Activated naive CD8-positive, alpha-beta T cell treated with anti-CD3 and anti-CD28 coated beads, Interleukin-2, amount 10 ng/mL, durations not matched to agents 7 days and 5 days (primary cell): ENCODE data around the gene NCBP3. TPM values are rescaled to one million over a fixed set of nuclear protein-coding genes. Genes with fewer than 3 reads are reported as not detected.
"Not testable (repeated sequence)": the region's sequence is repeated elsewhere in the genome, so short reads cannot be mapped to it uniquely, and the experiment has no call there.

ENCODE experiments used
- ATAC-seq: fragments of 150-1000 bp; cut with Tn5 transposase; one replicate; pipeline ENCODE4 v1.10.0; 2021; ENCODE audit warnings: low read depth, moderate library complexity
- POLR2A ChIA-PET: fragments of 350-600 bp; sonication (Branson Sonifier 250); formaldehyde crosslinking; loops from one replicate; lab custom pipeline; 2021; ENCODE audit warnings: antibody characterized with exemption; lab: Charles Lee
- DNase-seq: peaks from one replicate; pipeline ENCODE4 v3.0.0; 2021
- H3K27ac Mint-ChIP-seq: one replicate; pipeline ENCODE4 v1.8.0; 2022; ENCODE audit warnings: mild to moderate bottlenecking, mixed read lengths
- H3K27me3 Mint-ChIP-seq: one replicate; pipeline ENCODE4 v1.8.0; 2022; ENCODE audit warnings: mild to moderate bottlenecking, moderate library complexity, mixed read lengths
- H3K36me3 Mint-ChIP-seq: one replicate; pipeline ENCODE4 v1.8.0; 2021; ENCODE audit warnings: mild to moderate bottlenecking, mixed read lengths
- H3K4me1 Mint-ChIP-seq: one replicate; pipeline ENCODE4 v1.8.0; 2021; ENCODE audit warnings: mixed read lengths
- H3K4me3 Mint-ChIP-seq: one replicate; pipeline ENCODE4 v1.8.0; 2022; ENCODE audit warnings: mild to moderate bottlenecking, moderate library complexity, mixed read lengths
- H3K9me3 Mint-ChIP-seq: one replicate; pipeline ENCODE4 v1.8.0; 2021; ENCODE audit warnings: mixed read lengths
- total RNA-seq, 2 experiments: library from RNA; stranded (reverse); gene quantifications; one replicate each; pipeline ENCODE4 v1.2.3, GENCODE V29; 2021

NCBP3 gene
- total RNA-seq, 2 experiments from 2014 or later: 48.3 to 53.1 TPM

GRCh38 chr17:3796822-3797170, 49.2 kb downstream of the NCBP3 start:
- ATAC-seq (peak; percentile 24), DNase-seq (no peak)
- peaks cover 17% of the 10 kb centered on the region for H3K27me3 Mint-ChIP-seq
- H3K36me3 Mint-ChIP-seq: no peaks in the 10 kb centered on the region
- peaks cover 42% of the 10 kb centered on the region for H3K4me1 Mint-ChIP-seq
- POLR2A ChIA-PET: interaction anchor here (0.9 to 2.0 kb wide), 5 partner anchors 8 to 58 kb away, joined by 3 to 14 read pairs (median 5); no protein-coding TSS in a partner anchor
- no peaks in the 10 kb centered on the region for H3K9me3 Mint-ChIP-seq
- H3K4me3 Mint-ChIP-seq: peak overlapping the region; percentile 33
- peak overlapping the region; percentile 63 for H3K27ac Mint-ChIP-seq

GRCh38 chr17:3796110-3796821, 49.8 kb downstream of the NCBP3 start:
- Mint-ChIP-seq H3K36me3 (no peaks in the 10 kb centered on the region), H3K27ac (peak overlapping the region; percentile 63), H3K27me3 (peaks cover 17% of the 10 kb centered on the region), H3K4me1 (peaks cover 46% of the 10 kb centered on the region), H3K9me3 (no peaks in the 10 kb centered on the region), H3K4me3 (peak overlapping the region; percentile 33)
- ATAC-seq (peak; percentile 84), DNase-seq (peak; percentile 75)
- POLR2A ChIA-PET: interaction anchor here (0.6 to 2.0 kb wide), 7 partner anchors 8 to 73 kb away, joined by 3 to 14 read pairs (median 3); no protein-coding TSS in a partner anchor

GRCh38 chr17:3795390-3796102, 50.5 kb downstream of the NCBP3 start:
- no peaks in the 10 kb centered on the region for H3K9me3 Mint-ChIP-seq

GRCh38 chr17:3794557-3795389, 51.3 kb downstream of the NCBP3 start:
- H3K36me3 Mint-ChIP-seq: no peaks in the 10 kb centered on the region
- no peaks in the 10 kb centered on the region for H3K9me3 Mint-ChIP-seq
- peaks cover 17% of the 10 kb centered on the region for H3K27me3 Mint-ChIP-seq
- H3K4me3 Mint-ChIP-seq: peak overlapping the region; percentile 52
- POLR2A ChIA-PET: interaction anchor here (2.0 kb wide), 1 partner anchor 29 kb away, joined by 14 read pairs; no protein-coding TSS in a partner anchor
- DNase-seq (peak; percentile 49), ATAC-seq (peak; percentile 21)
- H3K27ac Mint-ChIP-seq: peak overlapping the region; percentile 52
- peaks cover 47% of the 10 kb centered on the region for H3K4me1 Mint-ChIP-seq

More at GRCh38 chr17:3795390-3796102, 50.5 kb downstream of the NCBP3 start:
- ATAC-seq (peak; percentile 11), DNase-seq (peak; percentile 42)
- Mint-ChIP-seq H3K36me3 (no peaks in the 10 kb centered on the region), H3K4me1 (peaks cover 43% of the 10 kb centered on the region), H3K4me3 (peak overlapping the region; percentile 52), H3K27me3 (peaks cover 17% of the 10 kb centered on the region), H3K27ac (peak overlapping the region; percentile 52)
- POLR2A ChIA-PET: interaction anchor here (0.6 to 2.0 kb wide), 4 partner anchors 24 to 73 kb away, joined by 3 to 14 read pairs (median 4); no protein-coding TSS in a partner anchor

GRCh38 chr17:3794152-3794551, 51.9 kb downstream of the NCBP3 start:
- not testable (repeated sequence) for DNase-seq, H3K36me3 Mint-ChIP-seq

GRCh38 chr17:3793258-3793657, 52.8 kb downstream of the NCBP3 start:
- H3K4me3 Mint-ChIP-seq, ATAC-seq, H3K27ac Mint-ChIP-seq, POLR2A ChIA-PET, H3K36me3 Mint-ChIP-seq, DNase-seq, H3K9me3 Mint-ChIP-seq: not testable (repeated sequence)
- Mint-ChIP-seq H3K27me3 (peaks cover 19% of the 10 kb centered on the region), H3K4me1 (peaks cover 42% of the 10 kb centered on the region)

More at GRCh38 chr17:3794152-3794551, 51.9 kb downstream of the NCBP3 start:
- H3K9me3 Mint-ChIP-seq, ATAC-seq, H3K27ac Mint-ChIP-seq, H3K4me3 Mint-ChIP-seq: not testable (repeated sequence)
- peaks cover 44% of the 10 kb centered on the region for H3K4me1 Mint-ChIP-seq
- H3K27me3 Mint-ChIP-seq: peaks cover 21% of the 10 kb centered on the region
- POLR2A ChIA-PET: interaction anchor here (0.7 kb wide), 1 partner anchor 125 kb away, joined by 5 read pairs; no protein-coding TSS in a partner anchor

GRCh38 chr17:3792481-3792880, 53.6 kb downstream of the NCBP3 start:
- no peak overlapping the region for H3K4me3 Mint-ChIP-seq
- no peak overlapping the region for H3K27ac Mint-ChIP-seq
- no peaks in the 10 kb centered on the region for H3K9me3 Mint-ChIP-seq
- no peaks in the 10 kb centered on the region for H3K36me3 Mint-ChIP-seq
- peaks cover 17% of the 10 kb centered on the region for H3K27me3 Mint-ChIP-seq
- DNase-seq (no peak), ATAC-seq (no peak)
- POLR2A ChIA-PET: no interaction called here
- peaks cover 41% of the 10 kb centered on the region for H3K4me1 Mint-ChIP-seq

- no peak overlapping the region for H3K27ac Mint-ChIP-seq
- H3K4me1 Mint-ChIP-seq: peaks cover 21% of the 10 kb centered on the region
- ATAC-seq (peak; percentile 79), DNase-seq (no peak)
- POLR2A ChIA-PET: interaction anchor here (0.6 to 1.9 kb wide), 5 partner anchors 8 to 58 kb away, joined by 3 to 5 read pairs (median 4); partner anchors contain the start of gene NCBP3
- H3K27me3 Mint-ChIP-seq: peaks cover 21% of the 10 kb centered on the region
- peaks cover 1% of the 10 kb centered on the region for H3K36me3 Mint-ChIP-seq
- peak overlapping the region; percentile 9 for H3K4me3 Mint-ChIP-seq
- H3K9me3 Mint-ChIP-seq: no peaks in the 10 kb centered on the region
Observed at GRCh38 chr17:3788200-3788599, 57.8 kb downstream of the NCBP3 start.

GRCh38 chr17:3785323-3785722, 60.7 kb downstream of the NCBP3 start:
- POLR2A ChIA-PET: interaction anchor here (0.8 kb wide), 1 partner anchor 25 kb away, joined by 6 read pairs; no protein-coding TSS in a partner anchor
- not testable (repeated sequence) for ATAC-seq, DNase-seq, H3K36me3 Mint-ChIP-seq, H3K9me3 Mint-ChIP-seq, H3K4me3 Mint-ChIP-seq, H3K27ac Mint-ChIP-seq
- Mint-ChIP-seq H3K4me1 (peaks cover 12% of the 10 kb centered on the region), H3K27me3 (peaks cover 14% of the 10 kb centered on the region)

GRCh38 chr17:3782751-3783150, 63.3 kb downstream of the NCBP3 start:
- Mint-ChIP-seq H3K27ac (no peak overlapping the region), H3K27me3 (peaks cover 17% of the 10 kb centered on the region), H3K4me1 (peaks cover 3% of the 10 kb centered on the region), H3K9me3 (no peaks in the 10 kb centered on the region), H3K4me3 (no peak overlapping the region), H3K36me3 (peaks cover 1% of the 10 kb centered on the region)
- POLR2A ChIA-PET: no interaction called here
- no peak for ATAC-seq
- no peak for DNase-seq

GRCh38 chr17:3780986-3781385, 65.1 kb downstream of the NCBP3 start:
- H3K27ac Mint-ChIP-seq: no peak overlapping the region

GRCh38 chr17:3777366-3778120, 68.5 kb downstream of the NCBP3 start:
- POLR2A ChIA-PET: no interaction called here
- no peak overlapping the region for H3K4me3 Mint-ChIP-seq

More at GRCh38 chr17:3780986-3781385, 65.1 kb downstream of the NCBP3 start:
- peaks cover 17% of the 10 kb centered on the region for H3K27me3 Mint-ChIP-seq
- ATAC-seq (no peak), DNase-seq (no peak)
- H3K36me3 Mint-ChIP-seq: no peaks in the 10 kb centered on the region
- H3K4me3 Mint-ChIP-seq: no peak overlapping the region
- H3K4me1 Mint-ChIP-seq: peaks cover 2% of the 10 kb centered on the region
- POLR2A ChIA-PET: no interaction called here
- H3K9me3 Mint-ChIP-seq: no peaks in the 10 kb centered on the region

More at GRCh38 chr17:3777366-3778120, 68.5 kb downstream of the NCBP3 start:
- Mint-ChIP-seq H3K36me3 (no peaks in the 10 kb centered on the region), H3K4me1 (no peaks in the 10 kb centered on the region), H3K27me3 (peaks cover 11% of the 10 kb centered on the region), H3K27ac (no peak overlapping the region), H3K9me3 (no peaks in the 10 kb centered on the region)
- ATAC-seq (no peak), DNase-seq (no peak)
